ENCODE data around the gene PEX11B. TPM values are rescaled to one million over a fixed set of nuclear protein-coding genes. Genes with fewer than 3 reads are reported as not detected.

The PEX11B gene, protein sequence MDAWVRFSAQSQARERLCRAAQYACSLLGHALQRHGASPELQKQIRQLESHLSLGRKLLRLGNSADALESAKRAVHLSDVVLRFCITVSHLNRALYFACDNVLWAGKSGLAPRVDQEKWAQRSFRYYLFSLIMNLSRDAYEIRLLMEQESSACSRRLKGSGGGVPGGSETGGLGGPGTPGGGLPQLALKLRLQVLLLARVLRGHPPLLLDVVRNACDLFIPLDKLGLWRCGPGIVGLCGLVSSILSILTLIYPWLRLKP
- 10 to 100 TPM; 19.3 to 36.3 (median 23.1) TPM for total RNA-seq
- polyA plus RNA-seq: 10 to 100 TPM; 22.8 to 34.8 (median 29.4) TPM
- long read RNA-seq, donor 1, transcript PEX11B-201 (4 exons, 1,740 nt): major isoform, 14 of 16 reads
- long read RNA-seq, donor 1, partial matches to known transcripts: 0 of 16 reads
- long read RNA-seq, donor 1, other reads (novel, unspliced or antisense): 2 of 16 reads
- long read RNA-seq, donor 2, transcript PEX11B-201 (4 exons, 1,740 nt): major isoform, 51 of 61 reads
- long read RNA-seq, donor 2, partial matches to known transcripts: 3 of 61 reads
- long read RNA-seq, donor 2, other reads (novel, unspliced or antisense): 7 of 61 reads

DNA sequence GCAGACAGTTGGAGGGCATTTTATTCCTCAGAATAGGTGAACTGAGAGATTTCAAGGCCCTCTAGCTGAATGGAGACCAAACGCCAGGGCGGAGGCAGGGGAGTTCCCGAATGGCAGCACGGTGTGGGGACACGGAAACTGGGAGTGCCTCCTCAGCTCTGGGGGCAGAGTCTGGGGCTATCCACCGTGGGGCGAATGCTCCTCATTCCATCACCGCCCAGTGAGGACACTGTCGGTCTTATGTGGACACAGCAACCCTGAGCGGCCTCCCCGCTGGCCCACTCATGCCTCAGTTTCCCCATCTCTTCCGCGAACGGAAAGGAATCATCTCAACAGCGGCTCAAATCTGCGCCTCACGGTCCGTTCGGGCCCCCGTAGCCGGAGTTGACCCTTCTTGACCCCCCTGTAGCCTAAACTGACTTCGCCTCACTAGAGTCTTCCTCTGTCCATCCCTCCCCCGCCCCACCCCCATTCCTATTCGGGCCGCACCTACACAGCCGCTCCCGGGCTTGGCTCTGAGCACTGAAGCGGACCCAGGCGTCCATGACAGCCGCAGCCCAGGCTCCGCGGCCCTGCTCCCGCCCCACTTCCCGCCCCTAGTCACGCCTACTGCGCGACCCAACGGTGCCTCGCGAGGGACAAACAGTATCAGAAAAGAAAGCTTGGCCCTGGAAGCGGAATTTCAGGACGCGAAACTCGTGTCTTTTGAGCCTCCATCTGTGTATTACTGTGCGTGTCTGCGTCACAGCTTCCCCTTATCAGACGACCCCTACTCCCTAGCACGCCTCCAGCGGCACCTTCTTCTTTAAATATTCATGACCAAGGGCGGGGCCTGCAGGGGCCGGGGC is at the start of gene PEX11B:
PEX11B (minus strand) TSS at position 574 of the 848 bp plus-strand sequence; CDS start at position 545, 29 bp downstream.
- WGBS, 3 donors: 0 to 1% (median 0%) methylated on average over 51 of the region's 51 CpGs
- TF ChIP-seq, protein P1, sequence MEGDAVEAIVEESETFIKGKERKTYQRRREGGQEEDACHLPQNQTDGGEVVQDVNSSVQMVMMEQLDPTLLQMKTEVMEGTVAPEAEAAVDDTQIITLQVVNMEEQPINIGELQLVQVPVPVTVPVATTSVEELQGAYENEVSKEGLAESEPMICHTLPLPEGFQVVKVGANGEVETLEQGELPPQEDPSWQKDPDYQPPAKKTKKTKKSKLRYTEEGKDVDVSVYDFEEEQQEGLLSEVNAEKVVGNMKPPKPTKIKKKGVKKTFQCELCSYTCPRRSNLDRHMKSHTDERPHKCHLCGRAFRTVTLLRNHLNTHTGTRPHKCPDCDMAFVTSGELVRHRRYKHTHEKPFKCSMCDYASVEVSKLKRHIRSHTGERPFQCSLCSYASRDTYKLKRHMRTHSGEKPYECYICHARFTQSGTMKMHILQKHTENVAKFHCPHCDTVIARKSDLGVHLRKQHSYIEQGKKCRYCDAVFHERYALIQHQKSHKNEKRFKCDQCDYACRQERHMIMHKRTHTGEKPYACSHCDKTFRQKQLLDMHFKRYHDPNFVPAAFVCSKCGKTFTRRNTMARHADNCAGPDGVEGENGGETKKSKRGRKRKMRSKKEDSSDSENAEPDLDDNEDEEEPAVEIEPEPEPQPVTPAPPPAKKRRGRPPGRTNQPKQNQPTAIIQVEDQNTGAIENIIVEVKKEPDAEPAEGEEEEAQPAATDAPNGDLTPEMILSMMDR (IDR thresholded peaks at IDR 0.05): no peak
- H3K36me3 ChIP-seq (ENCODE audit: insufficient read depth in 1 of 2, low read depth in 1 of 2): peaks cover 3 to 61% of the 10 kb centered on the region in 2 donors
- no peaks in the 10 kb centered on the region for H3K27me3 ChIP-seq (ENCODE audit: insufficient read depth in 3 of 3, low read length in 2 of 3)
- H3K9me3 ChIP-seq: no peaks in the 10 kb centered on the region
- DNase-seq (peak; percentile 89 to 93), ATAC-seq (peak; percentile 88 to 94 (median 90))
- peak within 1 kb of the TSS; percentile 88 for H3K27ac ChIP-seq
- H3K4me1 ChIP-seq: peaks cover 21% of the 10 kb centered on the region
- intact Hi-C loops (cut with DNase I): loop anchor here (5.0 kb wide), 2 partner anchors 34 to 94 kb away; no protein-coding TSS in a partner anchor
- peak within 1 kb of the TSS; percentile 98 for H3K4me3 ChIP-seq

DNA sequence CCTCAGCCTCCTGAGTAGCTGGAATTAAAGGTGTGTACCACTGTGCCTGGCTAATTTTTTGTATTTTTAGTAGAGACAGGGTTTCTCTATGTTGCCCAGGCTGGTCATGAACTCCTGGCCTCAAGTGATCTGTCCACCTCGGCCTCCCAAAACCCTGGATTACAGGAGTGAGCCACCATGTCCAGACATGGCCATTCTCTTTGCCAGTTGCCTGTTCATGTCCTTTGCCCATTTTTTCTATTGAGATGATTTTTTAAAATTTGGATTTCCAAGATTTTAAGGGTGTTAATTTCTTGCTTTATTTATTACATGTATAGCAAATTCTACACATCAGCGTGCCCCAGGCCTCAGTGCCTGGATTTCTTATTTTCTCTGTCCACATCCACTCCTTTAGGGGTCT is 48.8 kb upstream of the PEX11B start:
- no peaks in the 10 kb centered on the region for H3K27me3 ChIP-seq (ENCODE audit: insufficient read depth in 3 of 3, low read length in 2 of 3)
- 91 to 95% (median 93%) methylated on average over 2 of the region's 2 CpGs for WGBS, 3 donors
- DNase-seq (no peak), ATAC-seq (no peak)
- H3K4me1 ChIP-seq: peaks cover 23% of the 10 kb centered on the region
- H3K4me3 ChIP-seq: no peak overlapping the region
- H3K36me3 ChIP-seq (ENCODE audit: insufficient read depth in 1 of 2, low read depth in 1 of 2): peaks cover 0 to 6% of the 10 kb centered on the region in 2 donors
- intact Hi-C loops (cut with DNase I): loop anchor here in 1 of 2 donors (5.0 kb wide), 1 partner anchor 80 kb away; the partner anchor contains the start of gene ANKRD35
- TF ChIP-seq, protein P1 (IDR thresholded peaks at IDR 0.05): no peak
- H3K9me3 ChIP-seq: peaks cover 6% of the 10 kb centered on the region
- H3K27ac ChIP-seq: no peak overlapping the region

DNA sequence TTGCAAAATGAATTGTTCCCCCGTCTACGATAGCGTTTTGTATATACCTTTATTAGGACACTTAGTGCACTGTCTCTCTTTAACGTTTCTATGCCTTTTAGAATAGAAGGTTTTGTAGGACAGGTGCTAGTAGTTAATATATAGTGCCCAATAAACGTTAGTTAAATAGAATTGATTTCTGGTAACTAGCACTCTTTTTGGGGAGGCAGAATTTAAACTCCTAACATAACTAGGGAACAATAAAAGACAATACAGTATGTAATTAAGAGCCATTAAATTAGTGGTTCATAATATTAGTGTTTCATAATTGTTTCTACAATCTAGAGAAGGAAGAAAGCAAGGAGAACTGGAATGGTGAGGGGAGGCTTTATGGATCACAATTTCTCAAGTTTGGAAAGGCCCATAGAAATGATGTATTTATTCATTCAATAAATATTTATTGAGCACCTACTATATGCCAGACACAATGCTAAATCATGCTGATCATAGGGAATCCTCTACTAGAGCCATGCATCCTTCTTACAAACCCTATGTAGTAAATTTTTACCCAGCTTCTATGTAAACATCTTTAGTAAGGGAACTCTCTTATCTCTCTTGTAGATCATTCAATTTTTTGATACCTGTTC is 46.7 kb upstream of the PEX11B start:
- DNase-seq: no peak
- intact Hi-C loops (cut with DNase I): loop anchor here in 1 of 2 donors (5.0 kb wide), 1 partner anchor 78 kb away; the partner anchor contains the start of gene ANKRD35
- Histone ChIP-seq H3K4me1 (peaks cover 34% of the 10 kb centered on the region), H3K36me3 (ENCODE audit: insufficient read depth in 1 of 2, low read depth in 1 of 2) (peaks cover 0 to 6% of the 10 kb centered on the region in 2 donors), H3K27ac (peak overlapping the region; percentile 86), H3K27me3 (ENCODE audit: insufficient read depth in 3 of 3, low read length in 2 of 3) (no peaks in the 10 kb centered on the region), H3K4me3 (peak overlapping the region; percentile 85), H3K9me3 (peaks cover 6% of the 10 kb centered on the region)
- ATAC-seq: no peak
- TF ChIP-seq, protein P1 (IDR thresholded peaks at IDR 0.05): no peak
- 0 to 3% (median 1%) methylated on average over 5 of the region's 5 CpGs for WGBS, 3 donors

Measured in psoas muscle (tissue), 8 donors.